Keratinocyte (primary cell): ENCODE results near the gene FGF5. TPM values are rescaled to one million over a fixed set of nuclear protein-coding genes. Genes with fewer than 3 reads are reported as not detected.

ENCODE experiments used
- DNase-seq: peaks from one replicate; pipeline ENCODE4 v3.0.0-alpha.2; 2011; ENCODE audit warnings: low read depth, missing footprints, low spot score
- FAIRE-seq: peaks from 2 replicates; lab custom pipeline; 2011; peaks lifted over from hg19 to GRCh38; lab: Jason Lieb, UNC
- H2AFZ ChIP-seq: 2 replicates; pipeline ENCODE4 v1.6.0; 2012; ENCODE audit warnings: low read length, control low read depth, inconsistent platforms; ENCODE audit not compliant: control insufficient read depth
- H3K27ac ChIP-seq: 2 replicates; pipeline ENCODE4 v1.5.1; 2011; ENCODE audit warnings: low read length; ENCODE audit not compliant: control insufficient read depth, insufficient read depth
- H3K27me3 ChIP-seq: 3 replicates; pipeline ENCODE4 v1.6.0; 2011; ENCODE audit warnings: low read length; ENCODE audit not compliant: control insufficient read depth, insufficient read depth; ENCODE audit errors: extremely low read depth
- H3K36me3 ChIP-seq, 2 experiments: 2 replicates in 1 of 2; 3 replicates in 1 of 2; pipeline ENCODE4 v1.5.1; 2011; ENCODE audit warnings: low read length in 2 of 2, mild to moderate bottlenecking in 1 of 2; ENCODE audit not compliant: control insufficient read depth in 2 of 2, insufficient read depth in 2 of 2; ENCODE audit errors: extremely low read depth in 1 of 2
- H3K4me1 ChIP-seq: 3 replicates; pipeline ENCODE4 v1.5.1; 2011; ENCODE audit warnings: low read length; ENCODE audit not compliant: control insufficient read depth, insufficient read depth; ENCODE audit errors: extremely low read depth
- H3K4me2 ChIP-seq: 3 replicates; pipeline ENCODE4 v1.6.0; 2011; ENCODE audit warnings: low read depth, low read length; ENCODE audit not compliant: control insufficient read depth, insufficient read depth; ENCODE audit errors: extremely low read depth
- H3K4me3 ChIP-seq, 3 experiments: fragments of 200-600 bp in 1 of 3; sonication (generic) in 1 of 3; 2 replicates in 2 of 3; 3 replicates in 1 of 3; pipeline ENCODE4 v1.5.1; 2011 to 2016; ENCODE audit warnings: low read length in 3 of 3, mild to moderate bottlenecking in 3 of 3, control low read depth in 2 of 3, inconsistent platforms in 1 of 3, low read depth in 1 of 3, mixed read lengths in 1 of 3, mixed run types in 1 of 3, moderate library complexity in 1 of 3; ENCODE audit not compliant: control insufficient read depth in 2 of 3, insufficient read depth in 2 of 3; ENCODE audit errors: extremely low read depth in 1 of 3
- H3K79me2 ChIP-seq: 2 replicates; pipeline ENCODE4 v1.6.0; 2012; ENCODE audit warnings: low read length; ENCODE audit not compliant: control insufficient read depth, insufficient read depth
- H3K9ac ChIP-seq: 3 replicates; pipeline ENCODE4 v1.6.0; 2011; ENCODE audit warnings: low read length; ENCODE audit not compliant: control insufficient read depth, insufficient read depth; ENCODE audit errors: extremely low read depth
- H3K9me1 ChIP-seq: 3 replicates; pipeline ENCODE4 v1.6.0; 2011; ENCODE audit warnings: low read length; ENCODE audit not compliant: control insufficient read depth, insufficient read depth; ENCODE audit errors: extremely low read depth
- H3K9me3 ChIP-seq: 2 replicates; pipeline ENCODE4 v1.5.1; 2012; ENCODE audit warnings: low read depth, low read length; ENCODE audit not compliant: control insufficient read depth
- H4K20me1 ChIP-seq: 3 replicates; pipeline ENCODE4 v1.6.0; 2011; ENCODE audit warnings: low read length; ENCODE audit not compliant: control insufficient read depth, insufficient read depth; ENCODE audit errors: extremely low read depth
- CTCF ChIP-seq, 3 experiments: IDR thresholded peaks in 1 of 3; conservative IDR thresholded peaks in 1 of 3; optimal IDR thresholded peaks in 1 of 3; 2 replicates in 2 of 3; 3 replicates in 1 of 3; pipeline versions ENCODE3 to v1.5.1; 2011; ENCODE audit warnings: low read length in 3 of 3, mild to moderate bottlenecking in 3 of 3, moderate library complexity in 2 of 3, control low read depth in 1 of 3, inconsistent platforms in 1 of 3; ENCODE audit not compliant: insufficient read depth in 2 of 3; ENCODE audit errors: extremely low read depth in 1 of 3
- EZH2 ChIP-seq: IDR thresholded peaks from one replicate; pipeline ENCODE4 v1.6.1; 2012; ENCODE audit warnings: inconsistent platforms, mild to moderate bottlenecking, low read length, moderate library complexity
- dilution Hi-C: fragments of 300-500 bp; cut with MboI; formaldehyde crosslinking; loops from one replicate; pipeline ENCODE4 v1.7.0; 2020; ENCODE audit warnings: low sequenced_read_pairs; ENCODE audit not compliant: extremely low pct_ligation_motif_present
- polyA plus RNA-seq, 5 experiments: library from polyadenylated mRNA; depleted of rRNA in 3 of 5; stranded (reverse) in 3 of 5; stranded (forward) in 1 of 5; unstranded in 1 of 5; fragments of >200 nt; gene quantifications; 1 replicate in 1 of 5; 2 replicates in 3 of 5; 3 replicates in 1 of 5; pipeline versions ENCODE4 v1.2.1 to v1.2.3, GENCODE V29; 2011 to 2012; ENCODE audit warnings: missing spikeins in 2 of 5, low read depth in 1 of 5, low replicate concordance in 1 of 5

Gene FGF5
- polyA plus RNA-seq, 1 donor (not counting 4 experiments of a cell fraction or from before 2014, with no cell fraction given), result 3.9 TPM

- TF ChIP-seq CTCF (optimal IDR thresholded peaks at IDR 0.05 in 1 of 3, IDR thresholded peaks at IDR 0.05 in 1 of 3, conservative IDR thresholded peaks at IDR 0.05 in 1 of 3; ENCODE audit: extremely low read depth in 1 of 3, insufficient read depth in 2 of 3, low read length in 3 of 3) (no peak), EZH2 (no peak)
- FAIRE-seq, result peak; percentile 75
Observed at GRCh38 chr4:80306260-80306659, 39.8 kb downstream of the FGF5 start.

GRCh38 chr4:80307183-80307735, 40.8 kb downstream of the FGF5 start:
- H3K4me3 ChIP-seq, result peak overlapping the region in 2 of 3 experiments; percentile 47 to 58
- DNase-seq, result no peak
- H3K9me1 ChIP-seq, result no peaks in the 10 kb centered on the region
- no peaks in the 10 kb centered on the region for H3K79me2 ChIP-seq
- H3K27ac ChIP-seq, result peak overlapping the region; percentile 91
- H2AFZ ChIP-seq, result no peak overlapping the region
- dilution Hi-C loops, result no loop called here
- no peaks in the 10 kb centered on the region for H3K9me3 ChIP-seq
- no peak for TF ChIP-seq EZH2
- no peak for TF ChIP-seq CTCF (optimal IDR thresholded peaks at IDR 0.05 in 1 of 3, IDR thresholded peaks at IDR 0.05 in 1 of 3, conservative IDR thresholded peaks at IDR 0.05 in 1 of 3; ENCODE audit: extremely low read depth in 1 of 3, insufficient read depth in 2 of 3, low read length in 3 of 3)
- peak; percentile 86 for FAIRE-seq
- H3K4me2 ChIP-seq, result peak overlapping the region; percentile 84
- no peaks in the 10 kb centered on the region for H4K20me1 ChIP-seq
- no peaks in the 10 kb centered on the region for H3K27me3 ChIP-seq
- peak overlapping the region; percentile 66 for H3K9ac ChIP-seq
- H3K4me1 ChIP-seq, result peaks cover 52% of the 10 kb centered on the region
- no peaks in the 10 kb centered on the region for H3K36me3 ChIP-seq

More at GRCh38 chr4:80306260-80306659, 39.8 kb downstream of the FGF5 start:
- Histone ChIP-seq H2AFZ (no peak overlapping the region), H3K4me2 (peak overlapping the region; percentile 52), H3K4me1 (peaks cover 52% of the 10 kb centered on the region), H4K20me1 (no peaks in the 10 kb centered on the region), H3K79me2 (no peaks in the 10 kb centered on the region), H3K36me3 (no peaks in the 10 kb centered on the region), H3K27ac (peak overlapping the region; percentile 26), H3K27me3 (no peaks in the 10 kb centered on the region), H3K4me3 (peak overlapping the region in 1 of 3 experiments; percentile 15), H3K9me3 (no peaks in the 10 kb centered on the region), H3K9ac (no peak overlapping the region), H3K9me1 (no peaks in the 10 kb centered on the region)
- dilution Hi-C loops, result no loop called here
- no peak for DNase-seq
